Activated CD4-positive, alpha-beta T cell treated with anti-CD3 and anti-CD28 coated beads, Interleukin-2, amount 10 ng/mL, durations not matched to agents 7 days and 5 days (primary cell): ENCODE measurements around the gene DCAF4L1. TPM values are rescaled to one million over a fixed set of nuclear protein-coding genes. Genes with fewer than 3 reads are reported as not detected.

ENCODE experiments used
- CTCF ChIA-PET: fragments of 350-600 bp; sonication (Branson Sonifier 250); formaldehyde crosslinking; loops from one replicate; lab custom pipeline; 2021; ENCODE audit warnings: antibody characterized with exemption; lab: Charles Lee
- POLR2A ChIA-PET: fragments of 350-600 bp; sonication (Branson Sonifier 250); formaldehyde crosslinking; loops from one replicate; lab custom pipeline; 2021; ENCODE audit warnings: antibody characterized with exemption; lab: Charles Lee
- DNase-seq: peaks from one replicate; pipeline ENCODE4 v3.0.0-alpha.2; 2020
- H3K27ac Mint-ChIP-seq: one replicate; pipeline ENCODE4 v1.8.0; 2021; ENCODE audit warnings: mild to moderate bottlenecking, moderate library complexity, mixed read lengths
- H3K27me3 Mint-ChIP-seq: one replicate; pipeline ENCODE4 v1.8.0; 2021; ENCODE audit warnings: mixed read lengths
- H3K36me3 Mint-ChIP-seq: one replicate; pipeline ENCODE4 v1.8.0; 2021; ENCODE audit warnings: low read depth, mixed read lengths
- H3K4me1 Mint-ChIP-seq: one replicate; pipeline ENCODE4 v1.8.0; 2021; ENCODE audit warnings: mixed read lengths
- H3K4me3 Mint-ChIP-seq: one replicate; pipeline ENCODE4 v1.8.0; 2021; ENCODE audit warnings: mild to moderate bottlenecking, moderate library complexity, mixed read lengths
- H3K9me3 Mint-ChIP-seq: one replicate; pipeline ENCODE4 v1.8.0; 2021; ENCODE audit warnings: mixed read lengths
- total RNA-seq, 2 experiments: library from RNA; stranded (reverse); gene quantifications; one replicate each; pipeline ENCODE4 v1.2.3, GENCODE V29; 2021

The DCAF4L1 gene
- total RNA-seq, result under 1 TPM; 0.07 to 0.19 TPM

GRCh38 chr4:41981456-41981855 lies at the start of gene DCAF4L1:
DCAF4L1 (plus strand) TSS chr4:41981756; CDS start chr4:41981793, 37 bp downstream.
- H3K27me3 Mint-ChIP-seq, result no peaks in the 10 kb centered on the region
- H3K27ac Mint-ChIP-seq, result no peak within 1 kb of the TSS
- no peaks in the 10 kb centered on the region for H3K9me3 Mint-ChIP-seq
- CTCF ChIA-PET, result no interaction called here
- no peak within 1 kb of the TSS for H3K4me3 Mint-ChIP-seq
- H3K4me1 Mint-ChIP-seq, result peaks cover 4% of the 10 kb centered on the region
- no peaks in the 10 kb centered on the region for H3K36me3 Mint-ChIP-seq
- no peak for DNase-seq
- POLR2A ChIA-PET, result no interaction called here

- H3K4me1 Mint-ChIP-seq, result peaks cover 40% of the 10 kb centered on the region
- no peak overlapping the region for H3K4me3 Mint-ChIP-seq
- POLR2A ChIA-PET, result no interaction called here
- no peak overlapping the region for H3K27ac Mint-ChIP-seq
- CTCF ChIA-PET, result interaction anchor here (1.0 kb wide), 1 partner anchor 58 kb away, joined by 4 read pairs; no protein-coding TSS in a partner anchor
- DNase-seq, result no peak
- peaks cover 9% of the 10 kb centered on the region for H3K36me3 Mint-ChIP-seq
- H3K9me3 Mint-ChIP-seq, result no peaks in the 10 kb centered on the region
- H3K27me3 Mint-ChIP-seq, result peaks cover 6% of the 10 kb centered on the region
Observed at GRCh38 chr4:41932988-41933387, 48.6 kb upstream of the DCAF4L1 start.

GRCh38 chr4:41933997-41934503 lies 47.5 kb upstream of the DCAF4L1 start:
- H3K9me3 Mint-ChIP-seq, result no peaks in the 10 kb centered on the region
- CTCF ChIA-PET, result interaction anchor here (1.0 to 1.1 kb wide), 2 partner anchors 9 to 24 kb away, joined by 3 read pairs; no protein-coding TSS in a partner anchor
- no peak for DNase-seq
- peaks cover 45% of the 10 kb centered on the region for H3K4me1 Mint-ChIP-seq
- H3K27ac Mint-ChIP-seq, result no peak overlapping the region
- H3K4me3 Mint-ChIP-seq, result peak overlapping the region; percentile 94
- H3K27me3 Mint-ChIP-seq, result peaks cover 4% of the 10 kb centered on the region
- POLR2A ChIA-PET, result no interaction called here
- peaks cover 16% of the 10 kb centered on the region for H3K36me3 Mint-ChIP-seq

GRCh38 chr4:41934514-41934900 lies 47.0 kb upstream of the DCAF4L1 start:
- ChIA-PET POLR2A (no interaction called here), CTCF (interaction anchor here (1.0 to 1.2 kb wide), 3 partner anchors 9 to 23 kb away, joined by 3 read pairs; no protein-coding TSS in a partner anchor)
- Mint-ChIP-seq H3K4me1 (peaks cover 45% of the 10 kb centered on the region), H3K36me3 (peaks cover 20% of the 10 kb centered on the region), H3K9me3 (no peaks in the 10 kb centered on the region), H3K27ac (peak overlapping the region; percentile 86), H3K4me3 (peak overlapping the region; percentile 94), H3K27me3 (peaks cover 1% of the 10 kb centered on the region)
- DNase-seq, result no peak

- ChIA-PET CTCF (interaction anchor here (1.0 to 1.2 kb wide), 3 partner anchors 10 to 23 kb away, joined by 3 read pairs; no protein-coding TSS in a partner anchor), POLR2A (no interaction called here)
- Mint-ChIP-seq H3K9me3 (no peaks in the 10 kb centered on the region), H3K27me3 (no peaks in the 10 kb centered on the region), H3K27ac (peak within 1 kb of the TSS; percentile 86), H3K36me3 (peaks cover 24% of the 10 kb centered on the region), H3K4me3 (peak within 1 kb of the TSS; percentile 94), H3K4me1 (peaks cover 47% of the 10 kb centered on the region)
- DNase-seq, result peak; percentile 85
Observed at GRCh38 chr4:41934901-41935651, 46.5 kb upstream of the DCAF4L1 start, which contains the start of gene TMEM33. TMEM33 (plus strand) TSS chr4:41935429; CDS start chr4:41935485, 56 bp downstream.

GRCh38 chr4:41935652-41936021 lies 45.9 kb upstream of the DCAF4L1 start:
- peaks cover 46% of the 10 kb centered on the region for H3K4me1 Mint-ChIP-seq
- ChIA-PET CTCF (interaction anchor here (1.2 kb wide), 1 partner anchor 18 kb away, joined by 3 read pairs; no protein-coding TSS in a partner anchor), POLR2A (no interaction called here)
- H3K4me3 Mint-ChIP-seq, result peak overlapping the region; percentile 94
- H3K36me3 Mint-ChIP-seq, result peaks cover 25% of the 10 kb centered on the region
- no peaks in the 10 kb centered on the region for H3K27me3 Mint-ChIP-seq
- peak; percentile 18 for DNase-seq
- H3K27ac Mint-ChIP-seq, result peak overlapping the region; percentile 86
- no peaks in the 10 kb centered on the region for H3K9me3 Mint-ChIP-seq

- Mint-ChIP-seq H3K9me3 (no peaks in the 10 kb centered on the region), H3K27me3 (no peaks in the 10 kb centered on the region), H3K4me3 (no peak overlapping the region), H3K36me3 (peaks cover 44% of the 10 kb centered on the region), H3K4me1 (peaks cover 40% of the 10 kb centered on the region), H3K27ac (no peak overlapping the region)
- CTCF ChIA-PET, result no interaction called here
- DNase-seq, result no peak
- POLR2A ChIA-PET, result no interaction called here
Observed at GRCh38 chr4:41939016-41939626, 42.4 kb upstream of the DCAF4L1 start.

GRCh38 chr4:41940834-41941233 lies 40.7 kb upstream of the DCAF4L1 start:
- ChIA-PET CTCF (no interaction called here), POLR2A (no interaction called here)
- no peak for DNase-seq
- Mint-ChIP-seq H3K27me3 (no peaks in the 10 kb centered on the region), H3K27ac (no peak overlapping the region), H3K36me3 (peaks cover 49% of the 10 kb centered on the region), H3K4me3 (no peak overlapping the region), H3K9me3 (no peaks in the 10 kb centered on the region), H3K4me1 (peaks cover 27% of the 10 kb centered on the region)

GRCh38 chr4:41943506-41943905 lies 38.0 kb upstream of the DCAF4L1 start:
- H3K36me3 Mint-ChIP-seq, result peaks cover 44% of the 10 kb centered on the region
- no peak for DNase-seq
- H3K4me3 Mint-ChIP-seq, result no peak overlapping the region
- H3K9me3 Mint-ChIP-seq, result no peaks in the 10 kb centered on the region
- H3K27ac Mint-ChIP-seq, result no peak overlapping the region
- ChIA-PET POLR2A (no interaction called here), CTCF (no interaction called here)
- H3K4me1 Mint-ChIP-seq, result peaks cover 9% of the 10 kb centered on the region
- H3K27me3 Mint-ChIP-seq, result no peaks in the 10 kb centered on the region

GRCh38 chr4:41944089-41944488 lies 37.5 kb upstream of the DCAF4L1 start:
- CTCF ChIA-PET, result no interaction called here
- peaks cover 42% of the 10 kb centered on the region for H3K36me3 Mint-ChIP-seq
- no peak overlapping the region for H3K4me3 Mint-ChIP-seq

GRCh38 chr4:41949531-41949930 lies 32.0 kb upstream of the DCAF4L1 start:
- DNase-seq, result no peak
- H3K27me3 Mint-ChIP-seq, result no peaks in the 10 kb centered on the region
- H3K27ac Mint-ChIP-seq, result no peak overlapping the region
- no peak overlapping the region for H3K4me3 Mint-ChIP-seq
- POLR2A ChIA-PET, result no interaction called here
- H3K9me3 Mint-ChIP-seq, result no peaks in the 10 kb centered on the region
- H3K36me3 Mint-ChIP-seq, result peaks cover 49% of the 10 kb centered on the region
- CTCF ChIA-PET, result no interaction called here
- peaks cover 17% of the 10 kb centered on the region for H3K4me1 Mint-ChIP-seq

More at GRCh38 chr4:41944089-41944488, 37.5 kb upstream of the DCAF4L1 start:
- POLR2A ChIA-PET, result no interaction called here
- H3K27ac Mint-ChIP-seq, result no peak overlapping the region
- no peaks in the 10 kb centered on the region for H3K9me3 Mint-ChIP-seq
- peaks cover 10% of the 10 kb centered on the region for H3K4me1 Mint-ChIP-seq
- DNase-seq, result no peak
- no peaks in the 10 kb centered on the region for H3K27me3 Mint-ChIP-seq

- CTCF ChIA-PET, result interaction anchor here (0.6 to 1.1 kb wide), 4 partner anchors 23 to 433 kb away, joined by 3 to 4 read pairs (median 4); no protein-coding TSS in a partner anchor
- Mint-ChIP-seq H3K4me3 (no peak overlapping the region), H3K36me3 (peaks cover 20% of the 10 kb centered on the region), H3K4me1 (no peaks in the 10 kb centered on the region), H3K9me3 (no peaks in the 10 kb centered on the region), H3K27ac (no peak overlapping the region), H3K27me3 (no peaks in the 10 kb centered on the region)
- peak; percentile 28 for DNase-seq
- POLR2A ChIA-PET, result interaction anchor here (0.7 kb wide), 1 partner anchor 127 kb away, joined by 9 read pairs; no protein-coding TSS in a partner anchor
Observed at GRCh38 chr4:41957634-41958033, 23.9 kb upstream of the DCAF4L1 start.

- Mint-ChIP-seq H3K9me3 (peaks cover 5% of the 10 kb centered on the region), H3K27me3 (no peaks in the 10 kb centered on the region)
- POLR2A ChIA-PET, result no interaction called here
Observed at GRCh38 chr4:41963105-41963504, 18.5 kb upstream of the DCAF4L1 start.

More at GRCh38 chr4:41963105-41963504, 18.5 kb upstream of the DCAF4L1 start:
- H3K36me3 Mint-ChIP-seq, result peaks cover 8% of the 10 kb centered on the region
- H3K4me1 Mint-ChIP-seq, result no peaks in the 10 kb centered on the region
- CTCF ChIA-PET, result interaction anchor here (0.7 kb wide), 1 partner anchor 109 kb away, joined by 3 read pairs; no protein-coding TSS in a partner anchor
- no peak overlapping the region for H3K4me3 Mint-ChIP-seq
- peak; percentile 41 for DNase-seq
- no peak overlapping the region for H3K27ac Mint-ChIP-seq
